Sigmoid colon (tissue), 4 donors: ENCODE data around the gene COL3A1.

Source experiments
- CTCF ChIP-seq, 4 experiments: fragments of 450-650 bp in 3 of 4; fragments of 200-600 bp in 1 of 4; IDR thresholded peaks; one replicate each; pipeline ENCODE4 v1.5.1; 2016 to 2019; ENCODE audit warnings: antibody characterized with exemption in 4 of 4, mild to moderate bottlenecking in 3 of 4, moderate library complexity in 2 of 4
- EP300 ChIP-seq, 4 donors: sonication (generic); formaldehyde crosslinking; IDR thresholded peaks; one replicate each; pipeline ENCODE4 v1.6.1; 2017; ENCODE audit warnings: antibody characterized with exemption in 4 of 4
- POLR2A ChIP-seq, 2 donors: fragments of 450-650 bp; IDR thresholded peaks; one replicate each; pipeline ENCODE4 v1.6.1; 2016; ENCODE audit warnings: antibody characterized with exemption in 2 of 2, mild to moderate bottlenecking in 2 of 2, moderate library complexity in 2 of 2

- no peak for TF ChIP-seq EP300 (IDR thresholded peaks at IDR 0.05)
- TF ChIP-seq POLR2A (IDR thresholded peaks at IDR 0.05), result no peak
- no peak for TF ChIP-seq CTCF (IDR thresholded peaks at IDR 0.05)
Observed at GRCh38 chr2:189045836-189046235, 71.7 kb downstream of the COL3A1 start.
